Gastrocnemius medialis (tissue), 4 donors: ENCODE results near the gene MARCHF2. TPM values are rescaled to one million over a fixed set of nuclear protein-coding genes. Genes with fewer than 3 reads are reported as not detected.
"Not testable (repeated sequence)": the region's sequence is repeated elsewhere in the genome, so short reads cannot be mapped to it uniquely, and the experiment has no call there.

ENCODE experiments used
- ATAC-seq, 2 donors: fragments of 150-250 bp; one replicate each; pipeline ENCODE4 v1.9.1; 2016
- DNase-seq, 2 donors: peaks; one replicate each; pipeline ENCODE4 v3.0.0-alpha.2; 2019
- H3K27ac ChIP-seq, 4 donors: fragments of 200-600 bp; sonication (generic); 1 replicate in 1 of 4; 2 replicates in 3 of 4; pipeline ENCODE4 v1.5.1; 2016 to 2018; ENCODE audit warnings: mild to moderate bottlenecking in 2 of 4, moderate library complexity in 1 of 4
- H3K27me3 ChIP-seq, 3 donors: fragments of 200-600 bp; sonication (generic) in 2 of 3; 1 replicate in 1 of 3; 2 replicates in 2 of 3; pipeline versions ENCODE4 v1.5.1 to v1.6.0; 2016 to 2019; ENCODE audit warnings: mild to moderate bottlenecking in 1 of 3, moderate library complexity in 1 of 3
- H3K36me3 ChIP-seq, 2 donors: fragments of 200-600 bp; sonication (generic) in 1 of 2; one replicate each; pipeline ENCODE4 v1.5.1; 2017 to 2018
- H3K4me1 ChIP-seq, 2 donors: fragments of 200-600 bp; sonication (generic) in 1 of 2; one replicate each; pipeline ENCODE4 v1.5.1; 2016 to 2017; ENCODE audit warnings: mild to moderate bottlenecking in 2 of 2
- H3K4me3 ChIP-seq, 4 donors: fragments of 200-600 bp; sonication (generic) in 3 of 4; 1 replicate in 1 of 4; 2 replicates in 3 of 4; pipeline ENCODE4 v1.5.1; 2016 to 2019; ENCODE audit warnings: mild to moderate bottlenecking in 2 of 4
- H3K9me3 ChIP-seq, 3 donors: fragments of 200-600 bp; sonication (generic) in 2 of 3; 1 replicate in 1 of 3; 2 replicates in 2 of 3; pipeline ENCODE4 v1.5.1; 2016 to 2019
- CTCF ChIP-seq, 5 experiments: fragments of 450-650 bp in 3 of 5; fragments of 200-600 bp in 2 of 5; sonication (generic) in 2 of 5; IDR thresholded peaks in 4 of 5; conservative IDR thresholded peaks in 1 of 5; 1 replicate in 4 of 5; 2 replicates in 1 of 5; pipeline ENCODE4 v1.5.1; 2016 to 2019; ENCODE audit warnings: antibody characterized with exemption in 5 of 5, mild to moderate bottlenecking in 3 of 5, moderate library complexity in 3 of 5
- POLR2A ChIP-seq, 2 donors: fragments of 450-650 bp; IDR thresholded peaks; one replicate each; pipeline ENCODE4 v1.6.1; 2017; ENCODE audit warnings: antibody characterized with exemption in 2 of 2, mild to moderate bottlenecking in 2 of 2, moderate library complexity in 2 of 2
- in situ Hi-C, 4 donors: fragments of 200-750 bp; cut with MboI; loops; one replicate each; pipeline versions ENCODE4 v1.15.0 to v1.8.0; 2017; ENCODE audit warnings: low sequenced_read_pairs in 4 of 4
- intact Hi-C: fragments of 100-400 bp; cut with DNase I; formaldehyde crosslinking; loops from one replicate; pipeline ENCODE4 v1.15.1; 2023; ENCODE audit warnings: low total_unique reads
- total RNA-seq, 4 donors: library from RNA; depleted of rRNA; stranded (reverse); fragments of >200 nt; gene quantifications; one replicate each; pipeline versions ENCODE4 v1.1.0 to v1.2.3, GENCODE V29; 2016

MARCHF2 gene
- total RNA-seq, 4 donors from 2014 or later = 173 to 183 (median 176) TPM

- Histone ChIP-seq H3K9me3 (no peaks in the 10 kb centered on the region), H3K27ac (peak overlapping the region in 3 of 4 donors; percentile 8 to 61 (median 43)), H3K27me3 (no peaks in the 10 kb centered on the region), H3K36me3 (peaks cover 0 to 4% of the 10 kb centered on the region in 2 donors), H3K4me3 (no peak overlapping the region), H3K4me1 (peaks cover 14 to 27% of the 10 kb centered on the region in 2 donors)
- in situ Hi-C loops (loop anchor here in 3 of 4 donors (5.0 to 10.0 kb wide), 2 partner anchors 88 to 91 kb away; partner anchors contain the start of gene PRAM1 (in 2 of the 3)), intact Hi-C loops (no loop called here)
- no peak for ATAC-seq
- no peak for DNase-seq
- TF ChIP-seq CTCF (IDR thresholded peaks at IDR 0.05 in 4 of 5, conservative IDR thresholded peaks at IDR 0.05 in 1 of 5) (no peak), POLR2A (IDR thresholded peaks at IDR 0.05) (no peak)
These were observed 3.7 kb downstream of the MARCHF2 start for GRCh38 chr19:8416796-8417195.

- Histone ChIP-seq H3K4me1 (peaks cover 16 to 24% of the 10 kb centered on the region in 2 donors), H3K4me3 (no peak overlapping the region), H3K27ac (no peak overlapping the region), H3K9me3 (no peaks in the 10 kb centered on the region), H3K27me3 (no peaks in the 10 kb centered on the region), H3K36me3 (peaks cover 3 to 8% of the 10 kb centered on the region in 2 donors)
- ATAC-seq (no peak), DNase-seq (no peak)
- intact Hi-C loops = no loop called here
- no peak for TF ChIP-seq POLR2A (IDR thresholded peaks at IDR 0.05)
- TF ChIP-seq CTCF (IDR thresholded peaks at IDR 0.05 in 4 of 5, conservative IDR thresholded peaks at IDR 0.05 in 1 of 5) = no peak
- in situ Hi-C loops = no loop called here
These were observed 8.7 kb downstream of the MARCHF2 start for GRCh38 chr19:8421484-8422461.

GRCh38 chr19:8423817-8424223 lies 10.7 kb downstream of the MARCHF2 start:
- no peaks in the 10 kb centered on the region for H3K9me3 ChIP-seq
- ATAC-seq (peak; percentile 98), DNase-seq (peak; percentile 74 to 87)
- H3K4me1 ChIP-seq = peaks cover 15 to 16% of the 10 kb centered on the region in 2 donors
- intact Hi-C loops (no loop called here), in situ Hi-C loops (no loop called here)
- H3K27me3 ChIP-seq = no peaks in the 10 kb centered on the region
- peaks cover 3 to 10% of the 10 kb centered on the region in 2 donors for H3K36me3 ChIP-seq
- TF ChIP-seq CTCF (IDR thresholded peaks at IDR 0.05 in 4 of 5, conservative IDR thresholded peaks at IDR 0.05 in 1 of 5) (no peak), POLR2A (IDR thresholded peaks at IDR 0.05) (peak in 1 of 2 donors; percentile 30)
- H3K27ac ChIP-seq = peak overlapping the region; percentile 74 to 78 (median 75)
- H3K4me3 ChIP-seq = peak overlapping the region in 2 of 4 donors; percentile 3 to 17

GRCh38 chr19:8425331-8425730 lies 12.2 kb downstream of the MARCHF2 start:
- H3K27ac ChIP-seq, ATAC-seq, H3K4me3 ChIP-seq, H3K9me3 ChIP-seq, H3K27me3 ChIP-seq, intact Hi-C loops, DNase-seq, in situ Hi-C loops: not testable (repeated sequence)
- Histone ChIP-seq H3K4me1 (peaks cover 15 to 16% of the 10 kb centered on the region in 2 donors), H3K36me3 (peaks cover 3 to 14% of the 10 kb centered on the region in 2 donors)

GRCh38 chr19:8426283-8426682 lies 13.2 kb downstream of the MARCHF2 start:
- peaks cover 15 to 16% of the 10 kb centered on the region in 2 donors for H3K4me1 ChIP-seq
- DNase-seq = no peak
- no peak for ATAC-seq
- TF ChIP-seq CTCF (IDR thresholded peaks at IDR 0.05 in 4 of 5, conservative IDR thresholded peaks at IDR 0.05 in 1 of 5) (no peak), POLR2A (IDR thresholded peaks at IDR 0.05) (no peak)
- no peaks in the 10 kb centered on the region for H3K27me3 ChIP-seq
- intact Hi-C loops = no loop called here
- H3K9me3 ChIP-seq = no peaks in the 10 kb centered on the region
- H3K4me3 ChIP-seq = no peak overlapping the region
- in situ Hi-C loops = no loop called here
- H3K36me3 ChIP-seq = peaks cover 3 to 22% of the 10 kb centered on the region in 2 donors
- H3K27ac ChIP-seq = no peak overlapping the region
